HCT116 (cell line): Measurements from ENCODE around the gene LGMN. TPM values are rescaled to one million over a fixed set of nuclear protein-coding genes. Genes with fewer than 3 reads are reported as not detected.

Source experiments
- ATAC-seq: fragments of 200-7000 bp; cut with Tn5 transposase; 2 replicates; pipeline ENCODE4 v1.9.1; 2020; ENCODE audit warnings: mild to moderate bottlenecking, moderate library complexity
- BruUV-seq: library from RNA; stranded (reverse); fragments of 400-500 nt; replicated peaks from 2 replicates; lab custom pipeline; 2021; lab: Mats Ljungman, UMichigan
- CTCF ChIA-PET: fragments of 300-600 bp; sonication (Branson Sonifier 250); formaldehyde crosslinking; loops from one replicate; lab custom pipeline; 2021; ENCODE audit warnings: antibody characterized with exemption; lab: Charles Lee
- POLR2A ChIA-PET: fragments of 300-600, 350-600 bp; sonication (Branson Sonifier 250); formaldehyde crosslinking; loops from one replicate; lab custom pipeline; 2021; ENCODE audit warnings: antibody characterized with exemption; lab: Charles Lee
- RAD21 ChIA-PET, 2 experiments: fragments of 300-600 bp; sonication (Branson Sonifier 250); formaldehyde crosslinking; loops; one replicate each; lab custom pipeline; 2023; ENCODE audit warnings: low total read pairs in 2 of 2; ENCODE audit not compliant: uncharacterized antibody in 2 of 2, unreplicated experiment in 2 of 2, low non-redundant PET in 1 of 2; lab: Charles Lee
- DNase-seq: peaks from one replicate; pipeline ENCODE4 v3.0.0-alpha.2; 2010; ENCODE audit warnings: low read depth, low spot score
- H2AFZ ChIP-seq: fragments of 200-600 bp; shearing (Covaris generic), sonication (generic); 2 replicates; pipeline ENCODE4 v1.6.1; 2017; ENCODE audit warnings: low read depth, mixed run types, mixed read lengths, antibody characterized with exemption, low read length; ENCODE audit not compliant: poor library complexity, severe bottlenecking
- H3K27ac ChIP-seq: 2 replicates; pipeline ENCODE4 v1.5.1; 2012; ENCODE audit warnings: low read depth, low read length
- H3K27me3 ChIP-seq: fragments of 200-600 bp; sonication (generic); 2 replicates; pipeline ENCODE4 v1.6.1; 2016; ENCODE audit warnings: mixed run types, low read length, mixed read lengths; ENCODE audit not compliant: insufficient read depth
- H3K36me3 ChIP-seq, 2 experiments: fragments of 200-500 bp in 1 of 2; fragments of 200-600 bp in 1 of 2; sonication (Bioruptor generic) in 1 of 2; sonication (generic) in 1 of 2; 2 replicates each; pipeline versions ENCODE4 v1.5.1 to v1.6.1; 2014 to 2016; ENCODE audit warnings: low read length in 2 of 2, inconsistent platforms in 1 of 2, mixed read lengths in 1 of 2, mixed run types in 1 of 2; ENCODE audit not compliant: insufficient read depth in 2 of 2, control insufficient read depth in 1 of 2
- H3K4me1 ChIP-seq, 2 experiments: fragments of 200-600 bp in 1 of 2; sonication (generic) in 1 of 2; 2 replicates each; pipeline versions ENCODE4 v1.5.1 to v1.6.1; 2012 to 2017; ENCODE audit warnings: low read length in 2 of 2, inconsistent platforms in 1 of 2, mild to moderate bottlenecking in 1 of 2, mixed read lengths in 1 of 2, mixed run types in 1 of 2, moderate library complexity in 1 of 2; ENCODE audit not compliant: insufficient read depth in 2 of 2, control insufficient read depth in 1 of 2
- H3K4me2 ChIP-seq: fragments of 200-600 bp; sonication (generic); 2 replicates; pipeline ENCODE4 v1.6.1; 2017; ENCODE audit warnings: mixed run types, low read length, mixed read lengths
- H3K4me3 ChIP-seq, 2 experiments: fragments of 200-600 bp in 1 of 2; sonication (generic) in 1 of 2; replicated peaks in 1 of 2; 2 replicates each; pipeline ENCODE4 v1.5.1; 2011 to 2016; ENCODE audit warnings: low read length in 2 of 2, control low read depth in 1 of 2, low read depth in 1 of 2, mild to moderate bottlenecking in 1 of 2, mixed read lengths in 1 of 2, mixed run types in 1 of 2
- H3K79me2 ChIP-seq: fragments of 200-600 bp; sonication (generic); 2 replicates; pipeline ENCODE4 v1.6.1; 2017; ENCODE audit warnings: mild to moderate bottlenecking, mixed run types, low read length, moderate library complexity, mixed read lengths; ENCODE audit not compliant: insufficient read depth
- H3K9ac ChIP-seq: fragments of 200-600 bp; sonication (generic); 2 replicates; pipeline ENCODE4 v1.6.1; 2016; ENCODE audit warnings: low read length, mixed read lengths
- H3K9me2 ChIP-seq: fragments of 200-600 bp; sonication (generic), shearing (Covaris generic); 2 replicates; pipeline ENCODE4 v1.6.1; 2017; ENCODE audit warnings: mixed run types, mild to moderate bottlenecking, moderate library complexity; ENCODE audit not compliant: insufficient read depth
- H3K9me3 ChIP-seq, 2 experiments: fragments of 200-500 bp in 1 of 2; fragments of 200-600 bp in 1 of 2; sonication (Bioruptor generic) in 1 of 2; sonication (generic) in 1 of 2; 2 replicates each; pipeline ENCODE4 v1.6.1; 2014 to 2017; ENCODE audit warnings: low read length in 2 of 2, mixed read lengths in 2 of 2, inconsistent platforms in 1 of 2, low read depth in 1 of 2, mild to moderate bottlenecking in 1 of 2, mixed run types in 1 of 2, moderate library complexity in 1 of 2; ENCODE audit not compliant: control insufficient read depth in 1 of 2, insufficient read depth in 1 of 2
- H4K20me1 ChIP-seq: fragments of 200-600 bp; sonication (generic), shearing (Covaris generic); 2 replicates; pipeline ENCODE4 v1.6.1; 2017; ENCODE audit warnings: mixed run types, mild to moderate bottlenecking, moderate library complexity; ENCODE audit not compliant: insufficient read depth
- ATF3 ChIP-seq: IDR thresholded peaks from 2 replicates; pipeline ENCODE4 v1.6.1; 2012
- CBX3 ChIP-seq: IDR thresholded peaks from 2 replicates; pipeline ENCODE4 v1.6.1; 2012; ENCODE audit warnings: low read depth
- ELF1 ChIP-seq: IDR thresholded peaks from 2 replicates; pipeline ENCODE4 v1.6.1; 2012; ENCODE audit warnings: low read depth, borderline replicate concordance
- EZH2 ChIP-seq: fragments of 200-600 bp; sonication (generic); IDR thresholded peaks from 2 replicates; pipeline ENCODE4 v1.6.1; 2017; ENCODE audit warnings: antibody characterized with exemption, mixed run types
- FOSL1 ChIP-seq: IDR thresholded peaks from 2 replicates; pipeline ENCODE4 v1.6.1; 2012; ENCODE audit warnings: low read depth
- JUND ChIP-seq: IDR thresholded peaks from 2 replicates; pipeline ENCODE4 v1.6.1; 2012
- REST ChIP-seq: IDR thresholded peaks from 2 replicates; pipeline ENCODE4 v1.6.1; 2012; ENCODE audit warnings: low read depth
- SIN3A ChIP-seq: IDR thresholded peaks from 2 replicates; pipeline ENCODE4 v1.6.1; 2012; ENCODE audit warnings: low read depth
- SP1 ChIP-seq: IDR thresholded peaks from 2 replicates; pipeline ENCODE4 v1.6.1; 2012; ENCODE audit warnings: low read depth
- SRF ChIP-seq: IDR thresholded peaks from 2 replicates; pipeline ENCODE4 v1.6.1; 2012; ENCODE audit warnings: low read depth
- TCF7L2 ChIP-seq: IDR thresholded peaks from 2 replicates; pipeline ENCODE4 v1.7.0; 2011; ENCODE audit warnings: borderline replicate concordance, inconsistent platforms; ENCODE audit not compliant: insufficient read depth, insufficient read length; ENCODE audit errors: extremely low read depth
- YY1 ChIP-seq: IDR thresholded peaks from 2 replicates; pipeline ENCODE4 v1.6.1; 2011; ENCODE audit warnings: low read length, low read depth, moderate library complexity, mild to moderate bottlenecking; ENCODE audit not compliant: insufficient replicate concordance; ENCODE audit errors: extremely low read depth
- ZNF274 ChIP-seq: fragments of 200-500 bp; sonication (Bioruptor generic); IDR thresholded peaks from 2 replicates; pipeline ENCODE4 v1.6.1; 2014; ENCODE audit warnings: mild to moderate bottlenecking, low read depth, low read length, inconsistent platforms
- intact Hi-C: fragments of 100-400 bp; cut with micrococcal nuclease; formaldehyde crosslinking; loops from 2 replicates; pipeline ENCODE4 v1.10.0; 2022
- total RNA-seq: library from RNA; stranded (reverse); gene quantifications from one replicate; pipeline ENCODE4 v1.2.1, GENCODE V29; 2021; ENCODE audit not compliant: unreplicated experiment
- TF ChIP-seq, protein P1 (sequence below): IDR thresholded peaks from 2 replicates; pipeline ENCODE4 v1.6.1; 2012

Gene LGMN
- total RNA-seq, 1 experiment from 2014 or later = 44.9 TPM

DNA sequence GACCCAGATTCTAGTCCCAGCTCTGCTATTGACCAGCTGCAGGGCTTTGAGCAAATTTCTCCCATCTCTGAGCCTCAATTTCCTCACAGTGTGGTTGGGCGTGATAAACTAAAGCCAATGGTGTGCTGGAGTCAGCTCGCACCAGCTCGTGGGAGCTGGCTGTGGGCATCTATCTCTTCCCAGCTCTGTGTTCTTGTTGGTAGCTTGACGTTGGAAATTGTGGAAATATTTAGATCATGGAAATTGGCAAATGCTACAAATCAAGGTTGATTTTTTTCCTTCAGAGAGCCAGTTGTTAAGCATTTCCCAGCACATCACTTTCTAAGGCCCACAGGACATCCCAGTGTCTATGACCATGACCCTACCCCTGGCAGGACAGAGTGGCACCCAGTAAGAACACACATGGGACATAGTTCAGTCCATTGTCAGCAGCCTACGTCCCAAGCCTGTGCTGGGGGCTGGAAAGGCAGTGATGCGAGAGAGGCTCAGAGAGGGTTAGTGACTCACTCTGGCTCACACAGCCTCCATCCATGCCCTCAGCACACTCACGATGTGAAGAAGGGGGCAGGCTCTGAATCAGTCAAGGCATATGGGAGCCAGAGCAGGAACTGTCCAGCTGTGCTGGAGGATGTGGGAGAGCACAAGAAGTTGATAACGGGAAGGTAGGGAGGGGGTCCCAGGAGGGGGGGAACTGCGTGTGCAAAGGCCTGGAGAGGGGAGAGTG, 77.6 kb downstream of the LGMN start:
- ChIA-PET CTCF (no interaction called here), POLR2A (no interaction called here)

More for the DNA sequence above, 77.6 kb downstream of the LGMN start:
- ATAC-seq (no peak), DNase-seq (no peak)
- H3K27ac ChIP-seq = no peak overlapping the region
- intact Hi-C loops = no loop called here
- no peak for TF ChIP-seq YY1
- TF ChIP-seq SRF = no peak
- TF ChIP-seq SIN3A = no peak
- no peak for TF ChIP-seq FOSL1
- no peak for TF ChIP-seq TCF7L2
- TF ChIP-seq CBX3 = no peak
- no peak for TF ChIP-seq EZH2
- TF ChIP-seq SP1 = no peak
- TF ChIP-seq ATF3 = no peak
- no peak for TF ChIP-seq ELF1
- TF ChIP-seq REST = no peak
- TF ChIP-seq, protein P1, sequence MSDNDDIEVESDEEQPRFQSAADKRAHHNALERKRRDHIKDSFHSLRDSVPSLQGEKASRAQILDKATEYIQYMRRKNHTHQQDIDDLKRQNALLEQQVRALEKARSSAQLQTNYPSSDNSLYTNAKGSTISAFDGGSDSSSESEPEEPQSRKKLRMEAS = no peak
- no peak for TF ChIP-seq JUND
- TF ChIP-seq ZNF274 = no peak
- no peak overlapping the region for H3K4me3 ChIP-seq
- H3K36me3 ChIP-seq = no peaks in the 10 kb centered on the region
- RAD21 ChIA-PET = no interaction called here
- BruUV-seq = no TSS peak
- H3K79me2 ChIP-seq = no peaks in the 10 kb centered on the region
- H3K4me2 ChIP-seq = no peak overlapping the region
- no peaks in the 10 kb centered on the region for H3K27me3 ChIP-seq
- H2AFZ ChIP-seq = no peak overlapping the region
- H3K9me3 ChIP-seq = no peaks in the 10 kb centered on the region
- H3K9me2 ChIP-seq = no peaks in the 10 kb centered on the region
- no peaks in the 10 kb centered on the region for H3K4me1 ChIP-seq
- H4K20me1 ChIP-seq = no peaks in the 10 kb centered on the region
- no peak overlapping the region for H3K9ac ChIP-seq
